Measurements from ENCODE around the gene ZNF384.

Gene ZNF384

GRCh38 chr12:6735448-6736191, 46.4 kb upstream of the ZNF384 start (continued):
- TF ChIP-seq, protein P1, sequence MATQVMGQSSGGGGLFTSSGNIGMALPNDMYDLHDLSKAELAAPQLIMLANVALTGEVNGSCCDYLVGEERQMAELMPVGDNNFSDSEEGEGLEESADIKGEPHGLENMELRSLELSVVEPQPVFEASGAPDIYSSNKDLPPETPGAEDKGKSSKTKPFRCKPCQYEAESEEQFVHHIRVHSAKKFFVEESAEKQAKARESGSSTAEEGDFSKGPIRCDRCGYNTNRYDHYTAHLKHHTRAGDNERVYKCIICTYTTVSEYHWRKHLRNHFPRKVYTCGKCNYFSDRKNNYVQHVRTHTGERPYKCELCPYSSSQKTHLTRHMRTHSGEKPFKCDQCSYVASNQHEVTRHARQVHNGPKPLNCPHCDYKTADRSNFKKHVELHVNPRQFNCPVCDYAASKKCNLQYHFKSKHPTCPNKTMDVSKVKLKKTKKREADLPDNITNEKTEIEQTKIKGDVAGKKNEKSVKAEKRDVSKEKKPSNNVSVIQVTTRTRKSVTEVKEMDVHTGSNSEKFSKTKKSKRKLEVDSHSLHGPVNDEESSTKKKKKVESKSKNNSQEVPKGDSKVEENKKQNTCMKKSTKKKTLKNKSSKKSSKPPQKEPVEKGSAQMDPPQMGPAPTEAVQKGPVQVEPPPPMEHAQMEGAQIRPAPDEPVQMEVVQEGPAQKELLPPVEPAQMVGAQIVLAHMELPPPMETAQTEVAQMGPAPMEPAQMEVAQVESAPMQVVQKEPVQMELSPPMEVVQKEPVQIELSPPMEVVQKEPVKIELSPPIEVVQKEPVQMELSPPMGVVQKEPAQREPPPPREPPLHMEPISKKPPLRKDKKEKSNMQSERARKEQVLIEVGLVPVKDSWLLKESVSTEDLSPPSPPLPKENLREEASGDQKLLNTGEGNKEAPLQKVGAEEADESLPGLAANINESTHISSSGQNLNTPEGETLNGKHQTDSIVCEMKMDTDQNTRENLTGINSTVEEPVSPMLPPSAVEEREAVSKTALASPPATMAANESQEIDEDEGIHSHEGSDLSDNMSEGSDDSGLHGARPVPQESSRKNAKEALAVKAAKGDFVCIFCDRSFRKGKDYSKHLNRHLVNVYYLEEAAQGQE (tag by site-specific recombination; IDR thresholded peaks at IDR 0.05) = no peak
- TF ChIP-seq ZNF585B (tag by site-specific recombination; IDR thresholded peaks at IDR 0.05) (no peak), OSR2 (tag by site-specific recombination; IDR thresholded peaks at IDR 0.05) (no peak), GLIS1 (tag by site-specific recombination; IDR thresholded peaks at IDR 0.05) (no peak), ZNF169 (tag by site-specific recombination; IDR thresholded peaks at IDR 0.05) (no peak), ZNF433 (tag by site-specific recombination; IDR thresholded peaks at IDR 0.05; ENCODE audit: low read depth) (no peak), ZNF692 (tag by site-specific recombination; IDR thresholded peaks at IDR 0.05) (no peak), SCRT2 (tag by site-specific recombination; IDR thresholded peaks at IDR 0.05) (0 out of 2 replicates have a peak, but pooled peaks have one; percentile 46), KLF1 (tag by site-specific recombination; IDR thresholded peaks at IDR 0.05) (no peak), ZNF10 (tag by site-specific recombination; IDR thresholded peaks at IDR 0.05) (0 out of 2 replicates have a peak, but pooled peaks have one; percentile 16)
- TF ChIP-seq, protein P2, sequence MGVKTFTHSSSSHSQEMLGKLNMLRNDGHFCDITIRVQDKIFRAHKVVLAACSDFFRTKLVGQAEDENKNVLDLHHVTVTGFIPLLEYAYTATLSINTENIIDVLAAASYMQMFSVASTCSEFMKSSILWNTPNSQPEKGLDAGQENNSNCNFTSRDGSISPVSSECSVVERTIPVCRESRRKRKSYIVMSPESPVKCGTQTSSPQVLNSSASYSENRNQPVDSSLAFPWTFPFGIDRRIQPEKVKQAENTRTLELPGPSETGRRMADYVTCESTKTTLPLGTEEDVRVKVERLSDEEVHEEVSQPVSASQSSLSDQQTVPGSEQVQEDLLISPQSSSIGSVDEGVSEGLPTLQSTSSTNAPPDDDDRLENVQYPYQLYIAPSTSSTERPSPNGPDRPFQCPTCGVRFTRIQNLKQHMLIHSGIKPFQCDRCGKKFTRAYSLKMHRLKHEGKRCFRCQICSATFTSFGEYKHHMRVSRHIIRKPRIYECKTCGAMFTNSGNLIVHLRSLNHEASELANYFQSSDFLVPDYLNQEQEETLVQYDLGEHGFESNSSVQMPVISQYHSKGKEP (tag by site-specific recombination; IDR thresholded peaks at IDR 0.05) = 0 out of 2 replicates have a peak, but pooled peaks have one; percentile 25
- TF ChIP-seq, protein P3, sequence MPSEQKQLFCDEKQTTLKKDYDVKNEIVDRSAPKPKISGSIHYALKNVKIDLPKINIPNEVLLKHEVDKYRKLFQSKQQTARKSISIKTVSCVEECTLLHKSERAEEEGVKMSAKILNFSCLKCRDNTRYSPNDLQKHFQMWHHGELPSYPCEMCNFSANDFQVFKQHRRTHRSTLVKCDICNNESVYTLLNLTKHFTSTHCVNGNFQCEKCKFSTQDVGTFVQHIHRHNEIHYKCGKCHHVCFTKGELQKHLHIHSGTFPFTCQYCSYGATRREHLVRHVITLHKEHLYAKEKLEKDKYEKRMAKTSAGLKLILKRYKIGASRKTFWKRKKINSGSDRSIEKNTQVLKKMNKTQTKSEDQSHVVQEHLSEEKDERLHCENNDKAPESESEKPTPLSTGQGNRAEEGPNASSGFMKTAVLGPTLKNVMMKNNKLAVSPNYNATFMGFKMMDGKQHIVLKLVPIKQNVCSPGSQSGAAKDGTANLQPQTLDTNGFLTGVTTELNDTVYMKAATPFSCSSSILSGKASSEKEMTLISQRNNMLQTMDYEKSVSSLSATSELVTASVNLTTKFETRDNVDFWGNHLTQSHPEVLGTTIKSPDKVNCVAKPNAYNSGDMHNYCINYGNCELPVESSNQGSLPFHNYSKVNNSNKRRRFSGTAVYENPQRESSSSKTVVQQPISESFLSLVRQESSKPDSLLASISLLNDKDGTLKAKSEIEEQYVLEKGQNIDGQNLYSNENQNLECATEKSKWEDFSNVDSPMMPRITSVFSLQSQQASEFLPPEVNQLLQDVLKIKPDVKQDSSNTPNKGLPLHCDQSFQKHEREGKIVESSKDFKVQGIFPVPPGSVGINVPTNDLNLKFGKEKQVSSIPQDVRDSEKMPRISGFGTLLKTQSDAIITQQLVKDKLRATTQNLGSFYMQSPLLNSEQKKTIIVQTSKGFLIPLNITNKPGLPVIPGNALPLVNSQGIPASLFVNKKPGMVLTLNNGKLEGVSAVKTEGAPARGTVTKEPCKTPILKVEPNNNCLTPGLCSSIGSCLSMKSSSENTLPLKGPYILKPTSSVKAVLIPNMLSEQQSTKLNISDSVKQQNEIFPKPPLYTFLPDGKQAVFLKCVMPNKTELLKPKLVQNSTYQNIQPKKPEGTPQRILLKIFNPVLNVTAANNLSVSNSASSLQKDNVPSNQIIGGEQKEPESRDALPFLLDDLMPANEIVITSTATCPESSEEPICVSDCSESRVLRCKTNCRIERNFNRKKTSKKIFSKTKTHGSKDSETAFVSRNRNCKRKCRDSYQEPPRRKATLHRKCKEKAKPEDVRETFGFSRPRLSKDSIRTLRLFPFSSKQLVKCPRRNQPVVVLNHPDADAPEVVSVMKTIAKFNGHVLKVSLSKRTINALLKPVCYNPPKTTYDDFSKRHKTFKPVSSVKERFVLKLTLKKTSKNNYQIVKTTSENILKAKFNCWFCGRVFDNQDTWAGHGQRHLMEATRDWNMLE (tag by site-specific recombination; conservative IDR thresholded peaks at IDR 0.05; ENCODE audit: low read depth) = no peak
- TF ChIP-seq, protein P4, sequence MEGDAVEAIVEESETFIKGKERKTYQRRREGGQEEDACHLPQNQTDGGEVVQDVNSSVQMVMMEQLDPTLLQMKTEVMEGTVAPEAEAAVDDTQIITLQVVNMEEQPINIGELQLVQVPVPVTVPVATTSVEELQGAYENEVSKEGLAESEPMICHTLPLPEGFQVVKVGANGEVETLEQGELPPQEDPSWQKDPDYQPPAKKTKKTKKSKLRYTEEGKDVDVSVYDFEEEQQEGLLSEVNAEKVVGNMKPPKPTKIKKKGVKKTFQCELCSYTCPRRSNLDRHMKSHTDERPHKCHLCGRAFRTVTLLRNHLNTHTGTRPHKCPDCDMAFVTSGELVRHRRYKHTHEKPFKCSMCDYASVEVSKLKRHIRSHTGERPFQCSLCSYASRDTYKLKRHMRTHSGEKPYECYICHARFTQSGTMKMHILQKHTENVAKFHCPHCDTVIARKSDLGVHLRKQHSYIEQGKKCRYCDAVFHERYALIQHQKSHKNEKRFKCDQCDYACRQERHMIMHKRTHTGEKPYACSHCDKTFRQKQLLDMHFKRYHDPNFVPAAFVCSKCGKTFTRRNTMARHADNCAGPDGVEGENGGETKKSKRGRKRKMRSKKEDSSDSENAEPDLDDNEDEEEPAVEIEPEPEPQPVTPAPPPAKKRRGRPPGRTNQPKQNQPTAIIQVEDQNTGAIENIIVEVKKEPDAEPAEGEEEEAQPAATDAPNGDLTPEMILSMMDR (tag by site-specific recombination; IDR thresholded peaks at IDR 0.05) = peak; percentile 64; the same call in 1 of the 2 replicates
